Measurements from ENCODE around the gene GPC6.
A peak's percentile ranks its signal among the peaks of the same experiment; 100 is the strongest.

Gene GPC6

DNA sequence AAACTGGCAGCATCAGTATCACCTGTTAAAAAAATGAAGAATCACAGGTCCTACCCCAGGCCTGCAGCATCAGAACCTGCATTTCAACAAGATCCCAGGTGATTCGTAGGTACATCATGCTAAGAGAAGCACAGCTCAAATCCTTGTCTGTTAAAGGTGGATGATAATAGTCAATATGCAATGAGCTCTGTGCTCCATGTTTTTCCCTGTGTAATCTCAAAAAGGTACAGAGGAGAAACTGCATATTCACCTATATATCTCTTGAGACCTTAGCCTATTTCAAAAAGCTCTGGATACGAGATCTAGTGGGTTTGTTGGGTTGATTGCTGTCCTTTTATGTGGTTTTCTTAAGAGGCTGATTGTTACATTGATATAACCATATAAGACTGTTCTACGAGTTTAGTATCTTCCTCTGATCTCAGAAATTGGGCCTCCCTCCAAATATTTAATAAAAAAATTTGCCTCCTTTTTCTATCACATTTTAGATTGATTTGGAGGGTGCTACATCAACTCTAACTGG is 1104.0 kb downstream of the GPC6 start:
- H3K27me3 Mint-ChIP-seq (ENCODE audit: low read depth): no peaks in the 10 kb centered on the region
- H3K36me3 Mint-ChIP-seq (ENCODE audit: low read depth): peaks cover 6% of the 10 kb centered on the region
- H3K4me3 Mint-ChIP-seq: no peak overlapping the region
- TF ChIP-seq, protein P1, sequence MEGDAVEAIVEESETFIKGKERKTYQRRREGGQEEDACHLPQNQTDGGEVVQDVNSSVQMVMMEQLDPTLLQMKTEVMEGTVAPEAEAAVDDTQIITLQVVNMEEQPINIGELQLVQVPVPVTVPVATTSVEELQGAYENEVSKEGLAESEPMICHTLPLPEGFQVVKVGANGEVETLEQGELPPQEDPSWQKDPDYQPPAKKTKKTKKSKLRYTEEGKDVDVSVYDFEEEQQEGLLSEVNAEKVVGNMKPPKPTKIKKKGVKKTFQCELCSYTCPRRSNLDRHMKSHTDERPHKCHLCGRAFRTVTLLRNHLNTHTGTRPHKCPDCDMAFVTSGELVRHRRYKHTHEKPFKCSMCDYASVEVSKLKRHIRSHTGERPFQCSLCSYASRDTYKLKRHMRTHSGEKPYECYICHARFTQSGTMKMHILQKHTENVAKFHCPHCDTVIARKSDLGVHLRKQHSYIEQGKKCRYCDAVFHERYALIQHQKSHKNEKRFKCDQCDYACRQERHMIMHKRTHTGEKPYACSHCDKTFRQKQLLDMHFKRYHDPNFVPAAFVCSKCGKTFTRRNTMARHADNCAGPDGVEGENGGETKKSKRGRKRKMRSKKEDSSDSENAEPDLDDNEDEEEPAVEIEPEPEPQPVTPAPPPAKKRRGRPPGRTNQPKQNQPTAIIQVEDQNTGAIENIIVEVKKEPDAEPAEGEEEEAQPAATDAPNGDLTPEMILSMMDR (IDR thresholded peaks at IDR 0.05; ENCODE audit: unreplicated experiment in 3 of 3): no peak
- H3K4me1 Mint-ChIP-seq: peaks cover 71% of the 10 kb centered on the region
- H3K27ac Mint-ChIP-seq: peak overlapping the region; percentile 13 to 99 (median 75)
- H3K9me3 Mint-ChIP-seq: no peaks in the 10 kb centered on the region

DNA sequence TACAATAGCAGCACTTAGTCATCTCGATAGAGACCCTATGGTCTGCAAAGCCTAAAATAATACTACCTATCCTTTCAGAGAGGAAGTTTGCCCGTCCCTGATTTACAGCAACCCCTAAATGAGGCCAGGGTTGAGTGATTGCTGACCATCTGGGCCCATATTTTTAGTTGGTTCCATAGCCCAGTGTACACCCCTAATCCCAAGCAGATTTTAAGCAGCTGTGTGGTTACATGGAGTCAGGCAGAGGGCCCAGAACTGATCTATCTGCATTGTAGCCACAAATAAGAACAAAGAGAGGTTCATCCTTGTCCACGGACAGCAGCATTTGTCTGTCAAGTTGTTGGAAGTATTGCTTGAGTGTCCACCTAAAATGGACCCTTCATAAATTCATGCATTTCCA is 1104.7 kb downstream of the GPC6 start:
- Mint-ChIP-seq H3K4me1 (peaks cover 72% of the 10 kb centered on the region), H3K27me3 (ENCODE audit: low read depth) (no peaks in the 10 kb centered on the region), H3K36me3 (ENCODE audit: low read depth) (peaks cover 6% of the 10 kb centered on the region), H3K27ac (peak overlapping the region; percentile 53 to 75 (median 57)), H3K4me3 (no peak overlapping the region), H3K9me3 (no peaks in the 10 kb centered on the region)
- TF ChIP-seq, protein P1 (IDR thresholded peaks at IDR 0.05; ENCODE audit: unreplicated experiment in 3 of 3): no peak

DNA sequence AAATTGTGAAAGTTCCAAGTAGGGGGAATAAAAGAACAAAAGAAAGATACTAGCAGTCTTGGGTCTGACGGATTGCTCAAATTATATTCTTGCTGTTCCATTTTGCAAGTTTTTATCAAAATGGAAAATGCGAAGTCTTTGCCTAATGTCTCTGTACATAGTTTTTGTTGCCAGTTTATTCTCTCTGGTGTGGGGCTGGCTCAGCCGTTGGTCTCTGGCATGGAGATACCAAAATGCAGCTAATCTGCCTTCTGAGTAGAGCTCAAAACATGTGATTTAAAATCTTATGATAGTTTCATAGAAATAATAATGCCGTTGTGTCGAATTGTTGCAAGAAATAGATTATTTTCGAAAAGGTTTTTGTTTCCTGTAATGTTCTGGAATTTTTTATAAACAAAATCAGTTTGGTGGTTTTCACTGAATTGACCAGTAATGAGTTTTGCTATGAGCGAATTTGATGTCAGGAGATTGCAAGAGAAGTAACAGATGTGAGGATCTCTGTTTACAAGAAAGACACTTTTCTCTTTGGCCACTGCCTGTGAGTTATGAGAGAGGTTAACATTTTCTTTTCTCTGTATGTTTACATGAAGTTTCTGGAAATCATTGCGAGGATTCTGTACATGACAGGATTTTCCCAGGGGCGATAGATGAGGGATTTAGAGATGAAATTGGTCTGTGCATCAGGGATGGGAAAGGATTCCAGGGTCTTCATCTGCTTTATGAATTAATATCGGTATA is 1105.9 kb downstream of the GPC6 start:
- peak overlapping the region in 1 of 3 experiments; percentile 28 for H3K4me3 Mint-ChIP-seq
- TF ChIP-seq, protein P1 (IDR thresholded peaks at IDR 0.05; ENCODE audit: unreplicated experiment in 3 of 3): no peak
- H3K4me1 Mint-ChIP-seq: peaks cover 63% of the 10 kb centered on the region
- H3K9me3 Mint-ChIP-seq: no peaks in the 10 kb centered on the region
- H3K36me3 Mint-ChIP-seq (ENCODE audit: low read depth): peaks cover 6% of the 10 kb centered on the region
- H3K27me3 Mint-ChIP-seq (ENCODE audit: low read depth): no peaks in the 10 kb centered on the region
- H3K27ac Mint-ChIP-seq: peak overlapping the region; percentile 75 to 85 (median 82)

DNA sequence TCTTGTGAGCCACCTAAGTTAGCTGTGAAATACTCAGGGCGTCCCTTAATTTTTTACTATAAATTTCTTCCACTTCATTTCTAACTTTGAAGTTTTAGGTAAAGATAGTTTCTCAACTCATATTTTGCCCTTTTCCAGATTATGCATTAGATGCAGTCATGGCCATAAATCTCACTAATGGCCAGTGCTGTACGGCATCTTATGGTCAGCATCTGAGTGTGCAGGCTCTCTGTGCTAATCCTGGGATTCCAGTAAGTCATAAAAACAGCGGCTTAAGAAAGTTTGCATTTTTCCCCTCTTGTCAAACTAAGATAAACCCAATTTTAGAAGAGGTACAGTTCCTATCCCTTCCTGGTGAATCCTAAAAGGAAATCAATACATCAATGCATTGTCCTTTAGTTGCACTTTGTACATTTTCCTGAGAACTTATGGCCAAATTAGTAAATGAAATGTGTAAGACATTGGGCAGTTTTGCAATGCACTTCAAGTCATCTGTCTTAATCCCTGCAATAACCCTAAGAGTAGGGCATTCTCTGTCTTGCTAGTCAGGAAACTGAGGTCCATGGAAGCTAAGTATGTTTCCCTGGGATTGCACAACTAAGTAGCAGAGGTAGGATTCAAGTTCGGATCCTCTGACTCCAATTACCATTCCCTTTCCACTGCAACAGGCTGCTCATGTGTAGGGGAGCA is 1106.7 kb downstream of the GPC6 start:
- Mint-ChIP-seq H3K27ac (peak overlapping the region; percentile 75 to 85 (median 82)), H3K9me3 (no peaks in the 10 kb centered on the region), H3K4me3 (no peak overlapping the region), H3K27me3 (ENCODE audit: low read depth) (no peaks in the 10 kb centered on the region), H3K4me1 (peaks cover 56% of the 10 kb centered on the region), H3K36me3 (ENCODE audit: low read depth) (peaks cover 6% of the 10 kb centered on the region)
- TF ChIP-seq, protein P1 (IDR thresholded peaks at IDR 0.05; ENCODE audit: unreplicated experiment in 3 of 3): no peak

DNA sequence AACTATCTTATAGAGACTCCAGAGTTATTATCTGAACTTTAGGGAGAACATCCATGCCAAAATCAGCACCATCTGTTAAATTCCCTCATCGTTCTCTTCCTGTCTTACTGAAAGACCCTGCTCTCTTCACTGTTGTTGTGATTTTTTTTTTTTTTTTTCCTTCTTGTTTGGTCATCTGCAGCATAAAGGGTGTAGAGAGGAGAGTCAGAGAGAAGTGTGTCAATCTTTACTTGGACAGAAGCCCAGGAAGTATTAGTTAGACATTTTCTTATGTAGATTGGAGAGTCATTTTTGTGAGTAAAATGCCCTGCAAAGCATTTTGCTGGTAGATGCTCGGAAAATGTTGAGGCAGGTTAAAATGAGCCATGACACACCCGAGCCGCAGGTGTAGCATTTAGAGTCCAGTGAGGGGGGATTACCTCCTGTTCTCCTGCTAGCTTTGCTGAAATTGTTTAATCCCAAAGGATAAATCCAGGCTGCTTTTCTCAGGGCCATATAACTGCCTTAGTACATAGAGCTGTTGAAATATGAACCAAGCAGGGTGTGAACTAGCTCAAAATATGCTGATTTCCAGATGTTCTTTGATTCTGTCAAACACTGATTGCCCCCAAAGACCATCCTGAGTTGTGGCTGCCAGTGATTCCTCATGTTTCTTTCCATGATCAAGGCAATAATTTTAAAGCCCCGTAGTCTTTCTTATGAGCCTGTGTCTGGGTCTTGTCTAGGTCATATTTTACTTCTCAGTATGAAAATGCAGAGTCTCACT is 1109.3 kb downstream of the GPC6 start:
- H3K9me3 Mint-ChIP-seq: no peaks in the 10 kb centered on the region
- TF ChIP-seq, protein P1 (IDR thresholded peaks at IDR 0.05; ENCODE audit: unreplicated experiment in 3 of 3): no peak

More for the DNA sequence above, 1109.3 kb downstream of the GPC6 start:
- Mint-ChIP-seq H3K4me3 (no peak overlapping the region), H3K36me3 (ENCODE audit: low read depth) (no peaks in the 10 kb centered on the region), H3K27me3 (ENCODE audit: low read depth) (no peaks in the 10 kb centered on the region), H3K27ac (peak overlapping the region; percentile 41 to 82 (median 49)), H3K4me1 (peaks cover 41% of the 10 kb centered on the region)
